SH-SY5Y (cell line): ENCODE measurements around the gene SORBS2.

Source experiments
- GATA2 ChIP-seq: IDR thresholded peaks from 2 replicates; pipeline ENCODE4 v1.6.1; 2011; ENCODE audit warnings: mild to moderate bottlenecking, low read depth, low read length
- GATA3 ChIP-seq: IDR thresholded peaks from 2 replicates; pipeline ENCODE4 v1.6.1; 2011; ENCODE audit warnings: low read depth, mild to moderate bottlenecking, low read length, moderate library complexity

The SORBS2 gene

DNA sequence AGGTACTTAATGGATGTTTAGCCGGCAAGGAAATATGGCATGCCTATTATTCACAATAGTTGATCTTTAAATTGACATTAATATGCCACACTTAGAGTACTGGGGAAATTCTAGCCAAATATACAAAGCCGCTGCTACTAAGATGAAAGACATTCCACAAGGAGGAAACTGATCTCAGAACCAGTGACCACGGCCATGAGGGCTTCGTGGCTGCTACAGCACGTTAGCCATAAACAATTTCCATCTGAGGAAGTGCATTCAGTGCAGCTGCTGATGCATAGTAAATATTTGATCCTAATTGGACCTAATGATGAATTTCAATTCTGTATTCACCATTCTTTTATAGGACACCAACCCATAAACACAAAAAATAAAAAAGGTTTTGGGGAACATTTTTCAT is 59.1 kb downstream of the SORBS2 start:
- TF ChIP-seq GATA2 = no peak
- no peak for TF ChIP-seq GATA3

DNA sequence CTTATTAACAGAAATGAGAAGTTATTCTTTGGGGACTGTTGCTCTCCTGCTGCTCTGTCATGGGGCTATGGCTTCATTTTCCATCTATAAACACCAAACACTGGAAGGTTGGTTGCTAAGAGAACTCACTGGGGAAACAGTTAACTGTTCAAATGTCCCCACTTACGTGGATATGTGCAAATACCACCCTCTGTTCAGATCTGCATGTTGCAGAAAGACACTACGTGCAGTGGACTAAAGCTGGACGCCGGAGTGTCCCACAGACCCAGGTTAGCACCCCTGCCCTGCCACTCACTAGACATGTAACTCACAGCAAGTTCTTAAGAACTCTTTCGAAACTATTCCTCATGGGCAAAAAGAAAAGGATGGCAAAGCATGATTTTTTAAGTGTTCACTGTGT is 62.1 kb downstream of the SORBS2 start:
- TF ChIP-seq GATA3 (no peak), GATA2 (no peak)

DNA sequence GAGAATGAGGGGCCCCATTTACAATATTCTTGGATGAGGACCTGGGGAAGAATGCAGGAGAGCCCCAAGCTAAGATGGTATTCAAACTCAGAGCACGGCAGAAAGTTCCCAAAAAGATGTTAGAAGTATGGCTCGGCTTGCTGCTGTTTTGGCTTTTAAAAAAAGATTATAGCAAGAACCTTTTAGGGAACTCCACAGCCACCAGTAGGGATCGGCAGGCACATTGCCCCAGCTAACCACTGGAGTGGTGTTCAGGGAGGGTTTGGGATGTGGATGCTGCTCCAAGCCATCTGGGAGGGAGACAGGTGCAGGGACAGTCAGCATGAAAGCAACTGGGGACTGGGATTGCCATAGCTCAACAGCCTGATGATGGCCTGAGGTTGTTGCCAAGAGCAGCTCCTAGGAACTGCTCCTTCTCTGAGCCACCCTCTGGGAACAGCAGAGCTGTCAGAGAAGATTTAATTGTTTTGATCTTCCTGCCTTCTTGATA is 63.0 kb downstream of the SORBS2 start:
- no peak for TF ChIP-seq GATA3
- TF ChIP-seq GATA2 = no peak

DNA sequence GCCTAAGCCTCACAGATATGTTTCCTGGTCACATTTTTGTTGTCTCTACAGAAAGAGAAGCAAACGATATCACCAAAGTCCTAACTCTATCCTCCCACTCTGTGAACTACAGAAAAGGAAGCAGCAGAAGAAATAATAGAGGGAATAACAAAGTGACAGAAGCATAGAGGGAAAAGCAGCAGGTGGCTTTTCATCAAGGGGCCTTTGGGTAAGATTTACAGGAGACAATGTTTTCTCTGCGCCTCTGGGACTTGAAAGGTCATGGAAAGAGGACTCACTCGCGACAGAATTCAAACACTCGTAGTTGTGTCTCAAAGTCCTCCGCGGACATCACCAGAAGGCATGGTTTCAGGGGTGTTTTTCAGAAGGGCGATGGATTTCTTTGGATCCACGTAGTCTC is 66.1 kb downstream of the SORBS2 start:
- TF ChIP-seq GATA2 (no peak), GATA3 (no peak)

DNA sequence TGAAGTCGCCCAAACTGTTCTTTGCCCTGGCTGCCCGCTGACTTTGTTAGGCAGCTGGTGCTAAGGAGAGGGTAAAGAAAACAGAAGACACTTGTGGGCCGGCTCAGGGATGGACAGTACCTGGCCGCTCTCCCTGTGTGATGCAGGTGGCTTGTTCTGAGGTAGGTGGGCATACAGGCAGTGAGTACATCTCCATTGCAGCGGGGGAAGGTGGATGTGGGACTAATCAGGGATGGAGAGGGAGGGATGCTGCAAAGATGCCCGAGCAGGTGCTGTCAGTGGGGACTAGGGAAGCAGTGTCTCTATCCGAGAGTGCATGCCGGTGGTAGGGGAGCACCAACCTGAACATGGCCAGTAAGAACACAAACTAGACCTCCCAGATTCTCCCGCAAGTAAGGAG is 67.0 kb downstream of the SORBS2 start:
- TF ChIP-seq GATA3 = no peak
- TF ChIP-seq GATA2 = no peak

DNA sequence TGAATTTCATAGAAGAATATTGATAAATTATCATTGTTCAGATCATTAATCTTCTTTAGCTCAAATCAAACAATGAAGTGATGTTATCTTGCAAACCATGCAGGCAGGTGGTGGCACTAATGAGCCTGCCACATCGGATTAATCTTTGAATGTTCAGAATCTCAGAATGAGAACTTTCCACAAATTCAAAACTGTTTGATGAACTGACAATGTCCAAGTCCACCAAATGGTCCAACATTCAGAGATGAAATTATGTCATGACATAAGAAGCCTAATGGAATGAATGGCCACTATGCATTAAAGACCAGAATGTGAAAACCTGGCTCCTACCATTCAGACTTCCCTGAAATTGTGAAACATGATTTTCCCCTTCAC is 67.5 kb downstream of the SORBS2 start:
- TF ChIP-seq GATA2 (no peak), GATA3 (no peak)

DNA sequence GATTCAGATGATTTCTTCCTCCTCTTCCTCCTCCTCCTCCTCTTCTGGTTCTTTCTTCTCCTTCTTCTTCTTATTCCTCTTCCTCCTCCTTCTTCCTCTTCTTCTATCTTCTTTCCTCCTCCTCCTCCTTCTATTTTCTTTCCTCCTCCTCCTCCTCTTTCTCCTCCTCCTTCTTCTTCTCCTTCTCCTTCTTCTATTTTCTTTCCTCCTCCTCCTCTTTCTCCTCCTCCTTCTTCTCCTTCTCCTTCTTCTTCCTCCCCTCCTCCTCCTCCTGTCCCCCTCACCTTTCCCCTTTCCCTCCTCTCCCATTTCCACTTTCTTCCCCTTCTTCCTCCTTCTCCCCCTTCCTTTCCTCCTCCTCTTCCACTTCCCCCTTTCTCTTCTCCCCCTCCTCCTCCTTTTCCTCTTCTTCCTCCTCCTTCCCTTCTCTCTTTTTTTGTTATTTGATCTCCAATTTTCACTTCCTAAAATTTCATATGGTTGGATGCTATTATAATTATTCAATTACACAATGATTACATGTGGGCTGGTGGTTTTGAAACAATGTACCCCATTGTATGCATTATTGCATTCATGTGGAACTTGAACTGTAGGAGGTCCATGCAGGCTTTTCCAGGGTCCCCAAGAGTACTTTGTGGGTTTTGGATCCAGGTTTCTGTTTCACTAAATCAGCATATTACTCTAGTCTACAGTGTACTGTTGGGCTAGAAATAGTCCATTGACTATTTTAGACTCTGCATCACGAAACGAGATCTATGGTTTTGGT is 68.1 kb downstream of the SORBS2 start:
- no peak for TF ChIP-seq GATA3
- TF ChIP-seq GATA2 = no peak

DNA sequence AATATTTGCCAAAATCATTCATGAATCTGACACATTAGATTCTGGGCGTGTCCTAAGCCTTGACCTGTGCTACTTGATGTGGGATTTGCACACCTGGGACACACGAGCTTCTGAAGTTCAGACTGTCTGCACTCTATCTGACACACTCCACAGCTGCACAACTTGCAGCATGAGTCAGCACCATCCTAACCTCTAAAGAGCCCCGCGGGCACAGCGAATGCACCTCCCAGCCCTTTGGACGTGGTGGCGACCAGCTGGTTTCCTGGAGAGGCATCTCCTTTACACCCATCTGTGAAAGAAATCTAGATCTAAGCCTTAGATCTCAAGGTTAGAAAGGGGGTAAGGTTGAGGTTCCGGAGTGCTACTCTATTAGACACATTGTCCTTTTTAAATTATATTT is 69.2 kb downstream of the SORBS2 start:
- TF ChIP-seq GATA3 (no peak), GATA2 (no peak)

DNA sequence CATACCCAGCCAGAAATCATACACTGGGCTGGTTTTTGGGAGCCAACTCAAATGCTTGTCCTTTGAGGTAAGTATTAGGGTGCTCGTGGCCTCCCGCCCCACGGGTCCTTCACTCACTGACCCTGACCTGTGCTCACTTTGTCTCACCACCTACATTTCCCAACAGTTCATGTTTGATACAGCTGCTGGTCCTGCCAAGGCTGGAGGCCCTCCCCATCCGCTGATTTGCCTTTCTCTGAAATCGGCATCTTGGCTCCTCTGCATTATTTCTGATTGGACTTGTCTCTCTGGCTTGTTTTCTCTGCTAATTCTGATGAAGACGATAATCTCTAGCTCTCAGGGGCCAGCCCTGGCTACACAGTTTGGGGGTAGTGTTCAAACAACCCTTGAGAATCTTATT is 70.2 kb downstream of the SORBS2 start:
- no peak for TF ChIP-seq GATA3
- TF ChIP-seq GATA2 = no peak

DNA sequence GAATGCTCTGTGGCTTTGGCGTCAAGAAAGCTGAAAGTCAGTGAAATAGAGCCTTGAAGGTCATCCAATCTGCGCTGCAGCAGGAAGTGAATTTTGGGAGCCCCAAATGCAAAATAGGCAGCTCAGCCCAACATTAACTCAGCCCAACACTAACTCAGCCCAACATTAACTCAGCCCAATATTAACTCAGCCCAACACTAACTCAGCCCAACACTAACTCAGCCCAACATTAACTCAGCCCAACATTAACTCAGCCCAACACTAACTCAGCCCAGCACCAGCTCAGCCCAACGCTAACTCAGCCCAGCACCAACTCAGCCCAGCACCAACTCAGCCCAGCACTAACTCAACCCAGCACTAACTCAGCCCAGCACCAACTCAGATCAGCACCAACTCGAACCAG is 71.5 kb downstream of the SORBS2 start:
- TF ChIP-seq GATA3 = no peak
- TF ChIP-seq GATA2 = no peak

DNA sequence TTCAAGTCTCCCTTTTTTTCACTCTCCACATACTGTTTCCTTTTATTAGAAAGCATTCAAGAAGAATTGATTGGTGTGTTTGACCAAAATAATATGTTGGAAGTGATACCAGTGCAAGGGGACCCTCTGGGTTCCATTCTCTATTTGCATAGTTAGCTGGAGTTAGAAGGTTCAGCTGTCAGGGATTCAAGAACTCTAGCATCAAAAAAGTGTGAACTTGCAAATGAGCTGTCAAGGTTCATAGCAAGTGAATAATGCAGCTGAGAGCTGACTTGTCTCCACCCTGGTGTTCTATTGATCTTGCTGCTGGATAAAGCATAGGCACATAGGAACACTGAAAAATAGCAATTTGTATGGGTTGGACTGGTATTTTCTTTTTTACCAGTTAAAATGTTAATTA is 73.2 kb downstream of the SORBS2 start:
- TF ChIP-seq GATA3 (no peak), GATA2 (no peak)

DNA sequence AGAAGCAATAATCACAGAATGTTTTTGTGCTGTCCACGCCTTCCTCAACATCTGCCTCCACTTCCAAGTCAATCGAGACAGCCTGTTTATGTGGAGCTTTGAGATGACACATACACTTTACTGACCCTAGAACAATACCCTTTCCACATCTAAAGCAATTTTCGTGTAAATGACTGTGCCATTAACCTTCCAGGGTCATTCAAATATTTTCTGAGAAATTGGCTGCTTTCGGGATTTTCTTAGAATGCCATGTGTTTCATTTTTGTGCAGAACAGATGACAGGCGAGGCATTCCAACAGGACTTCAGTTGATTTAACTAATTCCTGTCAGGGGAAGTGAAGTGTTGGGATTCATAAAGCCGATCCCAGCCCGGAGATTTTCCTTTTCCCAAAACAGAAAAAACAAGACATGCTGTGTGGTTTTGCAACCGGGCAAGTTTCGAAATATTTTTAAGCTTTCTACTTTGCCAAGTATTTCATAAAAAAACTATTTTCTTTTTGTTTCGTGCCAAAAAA is 73.9 kb downstream of the SORBS2 start:
- TF ChIP-seq GATA3 = no peak
- TF ChIP-seq GATA2 = no peak

DNA sequence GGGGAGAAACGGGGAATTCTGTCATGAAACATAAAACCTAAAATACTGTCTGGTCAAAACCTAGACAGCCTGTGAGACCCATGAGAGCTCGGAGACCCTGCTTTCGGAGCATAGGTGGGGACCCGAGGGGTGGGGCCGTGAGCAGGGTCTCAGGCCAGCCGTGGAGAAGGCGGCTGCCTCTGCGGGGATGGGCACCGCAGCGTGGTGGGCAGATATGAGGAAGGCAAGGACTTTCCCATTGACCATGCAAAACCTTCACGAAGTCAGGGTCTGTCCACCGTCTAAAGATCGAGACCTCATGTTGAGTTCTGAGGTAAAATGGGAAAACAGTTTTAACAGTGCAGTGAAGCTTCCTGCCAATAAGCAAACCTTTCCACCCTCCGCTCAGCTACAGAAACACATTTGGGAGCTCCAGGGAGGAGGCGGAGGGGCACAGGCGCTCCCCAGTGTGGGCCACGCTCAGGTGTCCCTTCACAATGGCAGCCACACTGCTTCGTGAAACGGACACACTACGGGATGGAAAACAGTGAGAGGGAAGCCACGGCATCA is 74.4 kb downstream of the SORBS2 start:
- TF ChIP-seq GATA3 = no peak
- TF ChIP-seq GATA2 = no peak

DNA sequence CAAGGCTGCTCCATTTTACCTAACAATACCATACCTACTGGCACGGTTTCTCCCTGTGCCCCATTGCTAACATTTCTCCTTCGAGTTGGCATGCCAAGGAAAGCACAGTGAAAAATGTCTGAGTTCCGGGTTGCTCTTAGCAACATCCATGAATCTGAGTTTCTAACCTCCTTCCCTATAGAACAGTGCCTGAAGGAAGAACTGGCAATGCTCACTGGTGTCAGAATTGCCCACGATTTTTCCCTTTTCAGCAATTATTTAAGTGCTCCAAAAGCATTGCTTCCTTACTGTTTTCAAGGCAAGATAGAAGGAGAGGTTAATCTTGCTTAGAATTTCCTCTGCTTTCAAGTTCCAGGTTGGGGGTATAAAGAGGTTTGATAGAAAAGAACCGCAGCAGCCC is 75.1 kb downstream of the SORBS2 start:
- TF ChIP-seq GATA3 = no peak
- TF ChIP-seq GATA2 = no peak

DNA sequence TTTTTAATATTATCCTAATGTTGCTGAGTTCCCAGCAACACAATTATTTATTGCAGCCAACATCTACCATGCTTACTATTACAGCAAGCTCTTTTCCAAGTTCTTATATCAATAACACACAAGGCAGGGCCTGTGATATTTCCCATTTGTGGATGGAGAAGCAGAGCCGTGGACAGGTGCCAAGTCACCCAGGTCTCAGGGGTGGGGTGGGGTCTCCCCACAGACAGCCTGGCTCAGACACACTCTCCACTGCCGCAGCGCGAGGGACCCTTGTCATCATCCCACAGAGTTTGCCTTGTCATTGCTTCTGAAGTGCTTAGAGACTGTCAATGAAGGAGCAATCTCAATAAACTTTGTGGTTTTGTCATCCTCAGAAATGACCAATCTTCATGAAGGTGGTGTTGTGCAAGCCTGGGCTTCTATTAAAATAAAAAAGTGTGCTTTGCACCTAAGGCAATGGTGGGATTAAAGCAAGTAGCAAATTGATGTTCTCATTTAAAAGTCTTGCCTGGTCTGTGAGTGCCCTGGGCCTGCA is 76.1 kb downstream of the SORBS2 start:
- TF ChIP-seq GATA3 (no peak), GATA2 (no peak)
